Erythroblast (primary cell): ENCODE measurements around the gene SLC6A13.

Source experiments
- GATA1 ChIP-seq: IDR thresholded peaks from 2 replicates; pipeline ENCODE4 v1.6.1; 2011; ENCODE audit warnings: low read depth, mild to moderate bottlenecking, control low read depth, low read length, moderate library complexity
- POLR2A ChIP-seq: IDR thresholded peaks from 2 replicates; pipeline ENCODE4 v1.6.1; 2011; ENCODE audit warnings: mild to moderate bottlenecking, low read length

DNA sequence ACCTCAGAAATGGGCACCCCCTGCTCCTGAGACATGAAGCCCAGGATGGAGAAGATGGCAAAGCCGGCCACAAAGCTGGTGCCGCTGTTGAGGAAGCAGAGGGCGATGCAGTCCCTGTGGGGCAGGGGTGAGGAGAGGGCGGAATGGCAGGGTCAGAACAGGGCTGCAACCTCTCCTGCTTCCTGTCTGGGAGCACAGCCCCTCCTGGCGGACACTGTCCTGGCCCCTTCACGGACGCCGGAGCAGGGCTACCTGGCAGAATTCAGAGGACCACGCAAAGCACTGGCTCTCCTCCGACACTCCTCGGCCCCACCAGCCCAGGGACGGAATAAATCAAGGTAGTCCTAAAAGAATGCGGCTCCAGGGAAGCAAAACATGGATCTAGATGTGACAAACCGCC, 36.2 kb downstream of the SLC6A13 start:
- TF ChIP-seq POLR2A (no peak), GATA1 (no peak)
